H9 (cell line): ENCODE results near the gene ST8SIA5. TPM values are rescaled to one million over a fixed set of nuclear protein-coding genes. Genes with fewer than 3 reads are reported as not detected.

Source experiments
- DNase-seq: peaks from one replicate; pipeline ENCODE4 v3.0.0-alpha.2; 2017
- H2AFZ ChIP-seq: one replicate; pipeline ENCODE4 v1.6.1; 2013; ENCODE audit warnings: mild to moderate bottlenecking, low read length, control low read depth, moderate library complexity
- H2AK5ac ChIP-seq: 2 replicates; pipeline ENCODE4 v1.6.1; 2013; ENCODE audit warnings: low read length, control low read depth, mixed read lengths; ENCODE audit not compliant: insufficient read length
- H2BK120ac ChIP-seq: one replicate; pipeline ENCODE4 v1.6.1; 2013; ENCODE audit warnings: low read depth, mild to moderate bottlenecking, low read length, control low read depth, inconsistent platforms; ENCODE audit not compliant: poor library complexity, severe bottlenecking
- H2BK12ac ChIP-seq: 2 replicates; pipeline ENCODE4 v1.6.1; 2013; ENCODE audit warnings: low read length, control low read depth, mixed read lengths, low read depth; ENCODE audit not compliant: insufficient read length
- H2BK15ac ChIP-seq: 2 replicates; pipeline ENCODE4 v1.6.1; 2013; ENCODE audit warnings: low read depth, low read length, control low read depth
- H2BK20ac ChIP-seq: one replicate; pipeline ENCODE4 v1.6.1; 2013; ENCODE audit warnings: low read depth, mild to moderate bottlenecking, low read length, control low read depth, inconsistent platforms; ENCODE audit not compliant: poor library complexity, severe bottlenecking
- H2BK5ac ChIP-seq: 2 replicates; pipeline ENCODE4 v1.6.1; 2013; ENCODE audit warnings: low read length, control low read depth, mixed read lengths; ENCODE audit not compliant: insufficient read length
- H3K14ac ChIP-seq: 2 replicates; pipeline ENCODE4 v1.6.1; 2013; ENCODE audit warnings: low read length, control low read depth; ENCODE audit not compliant: insufficient read depth
- H3K18ac ChIP-seq: 2 replicates; pipeline ENCODE4 v1.6.1; 2013; ENCODE audit warnings: low read depth, mild to moderate bottlenecking, mixed read lengths, low read length, control low read depth; ENCODE audit not compliant: insufficient read length
- H3K23ac ChIP-seq: 2 replicates; pipeline ENCODE4 v1.6.1; 2013; ENCODE audit warnings: low read length, control low read depth, mixed read lengths, low read depth; ENCODE audit not compliant: insufficient read length
- H3K23me2 ChIP-seq: 2 replicates; pipeline ENCODE4 v1.6.1; 2013; ENCODE audit warnings: low read depth, mild to moderate bottlenecking, mixed read lengths, low read length, control low read depth; ENCODE audit not compliant: insufficient read length, poor library complexity, severe bottlenecking
- H3K27ac ChIP-seq: 2 replicates; pipeline ENCODE4 v1.5.1; 2013; ENCODE audit warnings: low read length, control low read depth, mixed read lengths, low read depth; ENCODE audit not compliant: insufficient read length
- H3K27me3 ChIP-seq: 2 replicates; pipeline ENCODE4 v1.6.1; 2013; ENCODE audit warnings: low read length, control low read depth, inconsistent platforms; ENCODE audit not compliant: insufficient read depth
- H3K4ac ChIP-seq: 2 replicates; pipeline ENCODE4 v1.6.1; 2013; ENCODE audit warnings: low read depth, mild to moderate bottlenecking, control low read depth, inconsistent platforms, low read length, moderate library complexity
- H3K4me1 ChIP-seq: 2 replicates; pipeline ENCODE4 v1.6.1; 2013; ENCODE audit warnings: low read length, control low read depth, inconsistent platforms; ENCODE audit not compliant: insufficient read depth
- H3K4me2 ChIP-seq: 2 replicates; pipeline ENCODE4 v1.6.1; 2013; ENCODE audit warnings: low read length, control low read depth, mixed read lengths; ENCODE audit not compliant: insufficient read length, insufficient read depth
- H3K56ac ChIP-seq: 2 replicates; pipeline ENCODE4 v1.6.1; 2013; ENCODE audit warnings: low read depth, mild to moderate bottlenecking, mixed read lengths, low read length, control low read depth; ENCODE audit not compliant: insufficient read length
- H3K79me1 ChIP-seq: 2 replicates; pipeline ENCODE4 v1.6.1; 2013; ENCODE audit warnings: low read depth, mild to moderate bottlenecking, moderate library complexity, low read length, control low read depth, inconsistent platforms; ENCODE audit not compliant: insufficient read depth, poor library complexity, severe bottlenecking
- H3K79me2 ChIP-seq: 2 replicates; pipeline ENCODE4 v1.6.1; 2013; ENCODE audit warnings: low read length, control low read depth, inconsistent platforms; ENCODE audit not compliant: insufficient read depth
- H3K9ac ChIP-seq: 2 replicates; pipeline ENCODE4 v1.6.1; 2013; ENCODE audit warnings: low read length, control low read depth, mixed read lengths; ENCODE audit not compliant: insufficient read length; ENCODE audit errors: extremely low read depth
- H3K9me3 ChIP-seq: one replicate; pipeline ENCODE4 v1.6.1; 2013; ENCODE audit warnings: low read depth, low read length, inconsistent platforms; ENCODE audit not compliant: control insufficient read depth
- H3T11ph ChIP-seq: one replicate; pipeline ENCODE4 v1.6.1; 2013; ENCODE audit warnings: mild to moderate bottlenecking, low read length, control low read depth, inconsistent platforms
- H4K20me1 ChIP-seq: one replicate; pipeline ENCODE4 v1.6.1; 2013; ENCODE audit not compliant: control insufficient read depth, insufficient read length, insufficient read depth
- H4K5ac ChIP-seq: 2 replicates; pipeline ENCODE4 v1.6.1; 2013; ENCODE audit warnings: low read depth, mild to moderate bottlenecking, mixed read lengths, low read length, control low read depth; ENCODE audit not compliant: insufficient read length
- H4K8ac ChIP-seq: replicated peaks from 2 replicates; pipeline ENCODE4 v1.6.1; 2013; ENCODE audit warnings: low read length, control low read depth, mixed read lengths, low read depth; ENCODE audit not compliant: insufficient read length
- H4K91ac ChIP-seq: 2 replicates; pipeline ENCODE4 v1.6.1; 2013; ENCODE audit warnings: low read depth, mild to moderate bottlenecking, moderate library complexity, mixed read lengths, low read length, control low read depth; ENCODE audit not compliant: insufficient read length
- H3K27ac Mint-ChIP-seq, 3 experiments: 2 replicates in 2 of 3; 3 replicates in 1 of 3; pipeline ENCODE4 v1.8.0; 2020 to 2021; ENCODE audit warnings: mixed read lengths in 3 of 3, mild to moderate bottlenecking in 1 of 3, moderate library complexity in 1 of 3
- H3K27me3 Mint-ChIP-seq: 2 replicates; pipeline ENCODE4 v1.8.0; 2021; ENCODE audit warnings: low read depth, mild to moderate bottlenecking, moderate library complexity, mixed read lengths
- H3K36me3 Mint-ChIP-seq, 3 experiments: 2 replicates in 2 of 3; 3 replicates in 1 of 3; pipeline ENCODE4 v1.8.0; 2020 to 2021; ENCODE audit warnings: low read depth in 3 of 3, mixed read lengths in 3 of 3; ENCODE audit not compliant: insufficient read depth in 1 of 3
- H3K4me1 Mint-ChIP-seq, 2 experiments: 2 replicates each; pipeline ENCODE4 v1.8.0; 2020; ENCODE audit warnings: mixed read lengths in 2 of 2
- H3K4me3 Mint-ChIP-seq, 2 experiments: 2 replicates in 1 of 2; 3 replicates in 1 of 2; pipeline ENCODE4 v1.8.0; 2020 to 2021; ENCODE audit warnings: mild to moderate bottlenecking in 2 of 2, mixed read lengths in 2 of 2, moderate library complexity in 1 of 2
- H3K9me3 Mint-ChIP-seq, 2 experiments: 2 replicates in 1 of 2; 3 replicates in 1 of 2; pipeline ENCODE4 v1.8.0; 2020; ENCODE audit warnings: mild to moderate bottlenecking in 2 of 2, mixed read lengths in 2 of 2, moderate library complexity in 1 of 2
- WGBS: extraction: QIAGEN DNeasy Blood & Tissue Kit; methylation state at CpG from one replicate; pipeline ENCODE4 v1.1.7; 2013; ENCODE audit warnings: missing lambda C conversion rate, low lambda C conversion rate, mixed read lengths; ENCODE audit not compliant: insufficient read length; ENCODE audit errors: extremely low coverage; 5-methylcytosine and 5-hydroxymethylcytosine counted together
- total RNA-seq: library from RNA; stranded (reverse); gene quantifications from 2 replicates; pipeline ENCODE4 v1.2.1, GENCODE V29; 2021
- TF ChIP-seq, protein P1 (sequence below): fragments of 200-600 bp; sonication (generic); conservative IDR thresholded peaks from 3 replicates; pipeline ENCODE4 v1.8.0; 2021; ENCODE audit warnings: antibody characterized with exemption, mild to moderate bottlenecking

ST8SIA5 gene
- total RNA-seq, 1 experiment from 2014 or later = 0.63 TPM

DNA sequence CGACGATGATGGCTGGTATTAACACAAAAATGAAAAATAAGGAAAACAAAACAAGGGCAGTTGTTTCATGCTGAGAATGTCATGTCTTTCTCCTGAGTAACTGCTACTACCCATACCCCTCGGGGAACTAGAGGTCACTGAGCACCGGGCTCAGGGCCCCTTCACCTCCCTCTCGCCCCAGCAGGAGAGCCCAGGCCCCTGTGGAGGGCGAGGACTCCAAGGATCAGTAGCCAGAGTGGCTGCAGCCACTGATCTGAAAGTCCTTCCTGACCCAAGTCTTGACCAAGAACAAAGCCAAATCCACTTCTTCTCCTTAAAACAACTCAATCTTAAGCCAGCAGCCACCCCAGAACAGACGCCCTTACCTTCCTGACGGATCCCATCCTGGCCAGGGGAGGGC, 25.5 kb downstream of the ST8SIA5 start:
- H3K9ac ChIP-seq = no peak overlapping the region
- no peak overlapping the region for H3K56ac ChIP-seq
- Mint-ChIP-seq H3K27me3 (peaks cover 3% of the 10 kb centered on the region), H3K27ac (no peak overlapping the region), H3K9me3 (peaks cover 24 to 29% of the 10 kb centered on the region in 2 experiments), H3K4me3 (no peak overlapping the region), H3K4me1 (peaks cover 0 to 8% of the 10 kb centered on the region in 2 experiments; a peak in 2 of 4 replicates), H3K36me3 (peaks cover 3 to 20% (median 7%) of the 10 kb centered on the region in 3 experiments; a peak in 6 of 7 replicates)
- no peaks in the 10 kb centered on the region for H4K20me1 ChIP-seq
- H3K23ac ChIP-seq = no peak overlapping the region
- no peak overlapping the region for H2BK15ac ChIP-seq
- no peak overlapping the region for H2AFZ ChIP-seq
- H3K9me3 ChIP-seq = no peaks in the 10 kb centered on the region
- H3K23me2 ChIP-seq = no peaks in the 10 kb centered on the region
- no peak overlapping the region for H3K27ac ChIP-seq
- H3K18ac ChIP-seq = no peak overlapping the region
- no peak overlapping the region for H2AK5ac ChIP-seq
- H2BK12ac ChIP-seq = no peak overlapping the region
- no peak overlapping the region for H4K8ac ChIP-seq
- no peak overlapping the region for H2BK120ac ChIP-seq
- H3K79me1 ChIP-seq = no peaks in the 10 kb centered on the region
- no peaks in the 10 kb centered on the region for H3K79me2 ChIP-seq
- no peak overlapping the region for H4K5ac ChIP-seq
- no peak overlapping the region for H3K14ac ChIP-seq
- H2BK20ac ChIP-seq = no peak overlapping the region
- H2BK5ac ChIP-seq = no peak overlapping the region
- TF ChIP-seq, protein P1, sequence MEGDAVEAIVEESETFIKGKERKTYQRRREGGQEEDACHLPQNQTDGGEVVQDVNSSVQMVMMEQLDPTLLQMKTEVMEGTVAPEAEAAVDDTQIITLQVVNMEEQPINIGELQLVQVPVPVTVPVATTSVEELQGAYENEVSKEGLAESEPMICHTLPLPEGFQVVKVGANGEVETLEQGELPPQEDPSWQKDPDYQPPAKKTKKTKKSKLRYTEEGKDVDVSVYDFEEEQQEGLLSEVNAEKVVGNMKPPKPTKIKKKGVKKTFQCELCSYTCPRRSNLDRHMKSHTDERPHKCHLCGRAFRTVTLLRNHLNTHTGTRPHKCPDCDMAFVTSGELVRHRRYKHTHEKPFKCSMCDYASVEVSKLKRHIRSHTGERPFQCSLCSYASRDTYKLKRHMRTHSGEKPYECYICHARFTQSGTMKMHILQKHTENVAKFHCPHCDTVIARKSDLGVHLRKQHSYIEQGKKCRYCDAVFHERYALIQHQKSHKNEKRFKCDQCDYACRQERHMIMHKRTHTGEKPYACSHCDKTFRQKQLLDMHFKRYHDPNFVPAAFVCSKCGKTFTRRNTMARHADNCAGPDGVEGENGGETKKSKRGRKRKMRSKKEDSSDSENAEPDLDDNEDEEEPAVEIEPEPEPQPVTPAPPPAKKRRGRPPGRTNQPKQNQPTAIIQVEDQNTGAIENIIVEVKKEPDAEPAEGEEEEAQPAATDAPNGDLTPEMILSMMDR = no peak
- DNase-seq = no peak
- H3K4me1 ChIP-seq = no peaks in the 10 kb centered on the region
- no peak overlapping the region for H3K4ac ChIP-seq
- H4K91ac ChIP-seq = no peak overlapping the region
- no peak overlapping the region for H3T11ph ChIP-seq
- H3K27me3 ChIP-seq = no peaks in the 10 kb centered on the region
- H3K4me2 ChIP-seq = no peak overlapping the region
- no CpG with 5 or more reads among the region's 8 CpGs for WGBS
